ENCODE results near the gene SUCLA2. TPM values are rescaled to one million over a fixed set of nuclear protein-coding genes. Genes with fewer than 3 reads are reported as not detected.

The SUCLA2 gene
- polyA plus RNA-seq, 3 donors = 15.0 to 37.2 (median 34.3) TPM

DNA sequence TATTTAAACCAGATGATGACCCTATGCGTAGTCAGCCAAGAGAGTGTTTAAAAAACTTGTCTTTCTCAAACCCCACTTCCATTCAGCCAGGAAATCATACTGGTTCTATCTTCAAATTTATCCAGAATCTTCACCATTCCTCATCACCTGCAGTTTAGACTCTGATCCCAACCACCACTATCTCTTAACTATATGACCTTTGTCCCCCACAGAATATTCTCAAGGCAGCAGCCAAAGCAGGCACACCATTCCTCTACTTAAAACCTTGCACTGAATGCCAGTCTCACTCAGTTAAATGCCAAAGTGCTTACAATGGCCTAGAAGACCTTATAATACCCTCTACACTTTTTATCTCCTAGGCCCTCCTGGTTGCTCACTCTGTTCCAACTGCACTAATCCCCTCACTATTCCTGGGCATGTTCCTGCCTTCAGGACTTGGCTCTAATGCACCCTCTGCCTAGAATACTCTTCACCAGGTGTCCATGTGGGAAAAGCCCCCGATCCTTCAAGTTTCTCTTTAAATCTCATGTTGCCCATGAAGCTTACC is 10.1 kb downstream of the SUCLA2 start:
- Mint-ChIP-seq H3K27me3 (ENCODE audit: low read depth in 3 of 3) (no peaks in the 10 kb centered on the region), H3K4me3 (no peak overlapping the region), H3K9me3 (no peaks in the 10 kb centered on the region), H3K36me3 (peaks cover 61 to 70% of the 10 kb centered on the region in 2 donors), H3K27ac (no peak overlapping the region), H3K4me1 (no peaks in the 10 kb centered on the region)
- Histone ChIP-seq H3K36me3 (replicated peaks in 1 of 2; ENCODE audit: control insufficient read depth in 1 of 2, insufficient read depth in 2 of 2, low read length in 2 of 2) (peaks cover 59 to 99% of the 10 kb centered on the region in 2 donors), H3K4me3 (replicated peaks in 1 of 3; ENCODE audit: low read depth in 2 of 3, low read length in 3 of 3) (no peak overlapping the region), H2AFZ (ENCODE audit: insufficient read depth, low read depth, low read length, poor library complexity, severe bottlenecking) (no peak overlapping the region), H3K9me3 (replicated peaks in 1 of 2; ENCODE audit: control insufficient read depth in 1 of 2, insufficient read depth in 1 of 2, low read length in 2 of 2) (no peaks in the 10 kb centered on the region), H4K20me1 (ENCODE audit: insufficient read depth, low read length) (no peaks in the 10 kb centered on the region), H3K27ac (ENCODE audit: low read depth in 1 of 2, low read length in 2 of 2) (no peak overlapping the region), H3K4me1 (ENCODE audit: control insufficient read depth in 1 of 2, insufficient read depth in 2 of 2, low read length in 2 of 2) (no peaks in the 10 kb centered on the region), H3K4me2 (replicated peaks; ENCODE audit: extremely low read depth, low read length, poor library complexity, severe bottlenecking) (no peak overlapping the region), H3K9ac (ENCODE audit: insufficient read depth, low read length, poor library complexity, severe bottlenecking) (no peak overlapping the region), H3K79me2 (ENCODE audit: insufficient read depth, low read length) (peaks cover 7% of the 10 kb centered on the region), H3K27me3 (ENCODE audit: control insufficient read depth in 2 of 2, insufficient read depth in 2 of 2, low read length in 2 of 2) (no peaks in the 10 kb centered on the region)
- WGBS (ENCODE audit: insufficient coverage) = 100% methylated on average over 2 of the region's 2 CpGs
- DNase-seq = no peak
- intact Hi-C loops (cut with micrococcal nuclease) = no loop called here
- TF ChIP-seq, protein P1, sequence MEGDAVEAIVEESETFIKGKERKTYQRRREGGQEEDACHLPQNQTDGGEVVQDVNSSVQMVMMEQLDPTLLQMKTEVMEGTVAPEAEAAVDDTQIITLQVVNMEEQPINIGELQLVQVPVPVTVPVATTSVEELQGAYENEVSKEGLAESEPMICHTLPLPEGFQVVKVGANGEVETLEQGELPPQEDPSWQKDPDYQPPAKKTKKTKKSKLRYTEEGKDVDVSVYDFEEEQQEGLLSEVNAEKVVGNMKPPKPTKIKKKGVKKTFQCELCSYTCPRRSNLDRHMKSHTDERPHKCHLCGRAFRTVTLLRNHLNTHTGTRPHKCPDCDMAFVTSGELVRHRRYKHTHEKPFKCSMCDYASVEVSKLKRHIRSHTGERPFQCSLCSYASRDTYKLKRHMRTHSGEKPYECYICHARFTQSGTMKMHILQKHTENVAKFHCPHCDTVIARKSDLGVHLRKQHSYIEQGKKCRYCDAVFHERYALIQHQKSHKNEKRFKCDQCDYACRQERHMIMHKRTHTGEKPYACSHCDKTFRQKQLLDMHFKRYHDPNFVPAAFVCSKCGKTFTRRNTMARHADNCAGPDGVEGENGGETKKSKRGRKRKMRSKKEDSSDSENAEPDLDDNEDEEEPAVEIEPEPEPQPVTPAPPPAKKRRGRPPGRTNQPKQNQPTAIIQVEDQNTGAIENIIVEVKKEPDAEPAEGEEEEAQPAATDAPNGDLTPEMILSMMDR (IDR thresholded peaks at IDR 0.05) = no peak

DNA sequence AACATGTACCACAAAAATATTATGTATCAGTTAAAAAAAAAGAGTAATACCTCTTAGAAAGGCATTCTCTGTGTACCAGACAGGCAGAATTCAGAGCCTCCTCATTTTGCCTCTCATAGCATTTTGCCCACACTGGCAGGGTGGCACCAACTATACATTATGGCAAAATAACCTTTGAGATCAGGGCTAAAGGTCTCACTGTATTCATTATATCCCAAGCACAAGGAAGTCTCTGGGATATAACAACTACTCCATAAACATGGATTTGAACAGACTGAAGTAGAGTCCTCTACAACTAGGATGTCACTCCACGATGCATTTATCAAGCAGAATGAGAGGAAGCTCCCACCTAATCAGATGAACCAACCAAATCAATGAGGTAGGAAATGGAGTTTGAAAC is 10.6 kb downstream of the SUCLA2 start:
- Mint-ChIP-seq H3K9me3 (no peaks in the 10 kb centered on the region), H3K36me3 (peaks cover 65 to 73% of the 10 kb centered on the region in 2 donors), H3K4me1 (no peaks in the 10 kb centered on the region), H3K27ac (no peak overlapping the region), H3K4me3 (no peak overlapping the region), H3K27me3 (ENCODE audit: low read depth in 3 of 3) (no peaks in the 10 kb centered on the region)
- no peak for DNase-seq
- peaks cover 56 to 99% of the 10 kb centered on the region in 2 donors for H3K36me3 ChIP-seq (replicated peaks in 1 of 2; ENCODE audit: control insufficient read depth in 1 of 2, insufficient read depth in 2 of 2, low read length in 2 of 2)
- peaks cover 7% of the 10 kb centered on the region for H3K79me2 ChIP-seq (ENCODE audit: insufficient read depth, low read length)
- H3K27me3 ChIP-seq (ENCODE audit: control insufficient read depth in 2 of 2, insufficient read depth in 2 of 2, low read length in 2 of 2) = no peaks in the 10 kb centered on the region
- H3K4me2 ChIP-seq (replicated peaks; ENCODE audit: extremely low read depth, low read length, poor library complexity, severe bottlenecking) = no peak overlapping the region
- no peak overlapping the region for H3K27ac ChIP-seq (ENCODE audit: low read depth in 1 of 2, low read length in 2 of 2)
- H3K4me3 ChIP-seq (replicated peaks in 1 of 3; ENCODE audit: low read depth in 2 of 3, low read length in 3 of 3) = no peak overlapping the region
- no peaks in the 10 kb centered on the region for H4K20me1 ChIP-seq (ENCODE audit: insufficient read depth, low read length)
- TF ChIP-seq, protein P1 (IDR thresholded peaks at IDR 0.05) = no peak
- no CpG with 5 or more reads among the region's 1 CpG for WGBS (ENCODE audit: insufficient coverage)
- intact Hi-C loops (cut with micrococcal nuclease) = no loop called here
- H3K9ac ChIP-seq (ENCODE audit: insufficient read depth, low read length, poor library complexity, severe bottlenecking) = no peak overlapping the region
- no peak overlapping the region for H2AFZ ChIP-seq (ENCODE audit: insufficient read depth, low read depth, low read length, poor library complexity, severe bottlenecking)
- H3K4me1 ChIP-seq (ENCODE audit: control insufficient read depth in 1 of 2, insufficient read depth in 2 of 2, low read length in 2 of 2) = no peaks in the 10 kb centered on the region
- no peaks in the 10 kb centered on the region for H3K9me3 ChIP-seq (replicated peaks in 1 of 2; ENCODE audit: control insufficient read depth in 1 of 2, insufficient read depth in 1 of 2, low read length in 2 of 2)
